Measurements from ENCODE around the gene RANBP9.

GRCh38 chr6:13682346-13682745, 29.3 kb downstream of the RANBP9 start:
- TF ChIP-seq CTCF (IDR thresholded peaks at IDR 0.05) (no peak), POLR2A (IDR thresholded peaks at IDR 0.05) (no peak)
